PC-3 (cell line): ENCODE results near the gene WIPF1. TPM values are rescaled to one million over a fixed set of nuclear protein-coding genes. Genes with fewer than 3 reads are reported as not detected.

Experiments used
- ATAC-seq: fragments of 200-7000 bp; cut with Tn5 transposase; 2 replicates; pipeline ENCODE4 v1.9.1; 2020; ENCODE audit warnings: mild to moderate bottlenecking, moderate library complexity
- BruUV-seq: library from RNA; stranded (reverse); fragments of 400-500 nt; replicated peaks from 2 replicates; lab custom pipeline; 2021; lab: Mats Ljungman, UMichigan
- CTCF ChIA-PET: fragments of 300-600 bp; sonication (Branson Sonifier 250); formaldehyde crosslinking; loops from one replicate; lab custom pipeline; 2022; ENCODE audit warnings: antibody characterized with exemption; lab: Charles Lee
- POLR2A ChIA-PET: fragments of 300-600 bp; sonication (Branson Sonifier 250); formaldehyde crosslinking; loops from one replicate; lab custom pipeline; 2022; ENCODE audit warnings: antibody characterized with exemption; ENCODE audit not compliant: unreplicated experiment; lab: Charles Lee
- DNase-seq: peaks from one replicate; pipeline ENCODE4 v3.0.0-alpha.2; 2015
- H2AFZ ChIP-seq: fragments of 300-600 bp; sonication (generic); 2 replicates; pipeline ENCODE4 v1.6.0; 2016; ENCODE audit warnings: antibody characterized with exemption, low read length
- H3F3A ChIP-seq: fragments of 300-600 bp; sonication (generic); one replicate; pipeline ENCODE4 v1.6.0; 2017; ENCODE audit warnings: antibody characterized with exemption, low read length, control low read depth, mild to moderate bottlenecking; ENCODE audit not compliant: unreplicated experiment
- H3K27ac ChIP-seq: fragments of 300-600 bp; sonication (generic); 2 replicates; pipeline ENCODE4 v1.5.1; 2016; ENCODE audit warnings: mild to moderate bottlenecking, low read length
- H3K27me3 ChIP-seq: fragments of 300-600 bp; sonication (generic); 2 replicates; pipeline ENCODE4 v1.6.1; 2016; ENCODE audit warnings: low read length, mixed read lengths
- H3K36me3 ChIP-seq: fragments of 300-600 bp; sonication (generic); 2 replicates; pipeline ENCODE4 v1.6.1; 2016; ENCODE audit warnings: low read depth, mixed run types, low read length, mixed read lengths
- H3K4me1 ChIP-seq: fragments of 300-600 bp; sonication (generic); 2 replicates; pipeline ENCODE4 v1.5.1; 2016; ENCODE audit warnings: low read length; ENCODE audit not compliant: insufficient read depth
- H3K4me2 ChIP-seq: fragments of 300-600 bp; sonication (generic); 2 replicates; pipeline ENCODE4 v1.6.0; 2016; ENCODE audit warnings: low read length
- H3K4me3 ChIP-seq: fragments of 300-600 bp; sonication (generic); 2 replicates; pipeline ENCODE4 v1.5.1; 2016; ENCODE audit warnings: mild to moderate bottlenecking, low read length, mixed read lengths
- H3K79me2 ChIP-seq: fragments of 300-600 bp; sonication (generic); 2 replicates; pipeline ENCODE4 v1.6.1; 2017; ENCODE audit warnings: low read length, mixed read lengths
- H3K9ac ChIP-seq: fragments of 300-600 bp; sonication (generic); 2 replicates; pipeline ENCODE4 v1.6.0; 2016; ENCODE audit warnings: mild to moderate bottlenecking, low read length
- H3K9me2 ChIP-seq: fragments of 300-600 bp; sonication (generic); replicated peaks from 2 replicates; pipeline ENCODE4 v1.6.1; 2016; ENCODE audit warnings: mixed run types, low read length, mixed read lengths
- H3K9me3 ChIP-seq: fragments of 300-600 bp; sonication (generic); 2 replicates; pipeline ENCODE4 v1.6.1; 2016; ENCODE audit warnings: low read length, mixed read lengths
- H4K20me1 ChIP-seq: fragments of 300-600 bp; sonication (generic); 2 replicates; pipeline ENCODE4 v1.6.1; 2016; ENCODE audit warnings: low read length, mixed read lengths
- EZH2 ChIP-seq: fragments of 300-600 bp; sonication (generic); IDR thresholded peaks from one replicate; pipeline ENCODE4 v1.6.1; 2017; ENCODE audit warnings: antibody characterized with exemption, mild to moderate bottlenecking, low read length; ENCODE audit not compliant: unreplicated experiment
- EZH2phosphoT487 ChIP-seq: fragments of 300-600 bp; sonication (generic); IDR thresholded peaks from 2 replicates; pipeline ENCODE4 v1.6.1; 2018; ENCODE audit warnings: mild to moderate bottlenecking, antibody characterized with exemption, low read length, borderline replicate concordance
- intact Hi-C: fragments of 100-400 bp; cut with micrococcal nuclease; formaldehyde crosslinking; loops from 2 replicates; pipeline ENCODE4 v1.9.0; 2023
- total RNA-seq: library from RNA; depleted of rRNA; stranded (reverse); fragments of >200 nt; gene quantifications from 2 replicates; pipeline ENCODE4 v1.2.3, GENCODE V29; 2014
- TF ChIP-seq, protein P1 (sequence below): fragments of 300-600 bp; sonication (generic); conservative IDR thresholded peaks from 2 replicates; pipeline ENCODE4 v1.5.1; 2017; ENCODE audit warnings: antibody characterized with exemption, low read depth, mild to moderate bottlenecking, low read length

The WIPF1 gene
- total RNA-seq, 1 experiment from 2014 or later: 0.29 TPM

DNA sequence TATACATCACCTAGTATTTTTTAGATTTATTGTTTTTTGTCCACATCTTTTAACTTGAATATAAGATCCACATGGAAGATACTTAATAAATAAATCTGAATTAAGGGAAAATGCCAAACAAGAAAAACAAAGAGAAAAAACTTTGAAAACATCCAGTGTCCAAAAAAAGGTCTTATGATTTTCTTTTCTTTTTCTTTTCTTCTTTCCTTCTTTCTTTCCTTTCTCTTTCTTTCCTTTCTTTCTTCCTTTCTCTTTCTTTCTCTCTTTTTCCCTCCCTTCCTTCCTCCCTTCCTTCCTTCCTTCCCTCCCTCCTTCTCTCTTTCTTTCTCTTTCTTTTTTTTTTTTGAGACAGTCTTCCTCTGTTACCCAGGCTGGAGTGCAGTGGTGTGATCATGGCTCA lies 29.6 kb upstream of the WIPF1 start:
- H3K9ac ChIP-seq: no peak overlapping the region
- H3K27me3 ChIP-seq: 0 out of 2 replicates have a peak, but pooled peaks cover 7% of the 10 kb centered on the region
- no peak overlapping the region for H3K4me2 ChIP-seq
- no TSS peak for BruUV-seq
- H3K79me2 ChIP-seq: no peaks in the 10 kb centered on the region
- ATAC-seq (no peak), DNase-seq (no peak)
- no peak overlapping the region for H3K4me3 ChIP-seq
- H3K4me1 ChIP-seq: no peaks in the 10 kb centered on the region
- H2AFZ ChIP-seq: no peak overlapping the region
- no peaks in the 10 kb centered on the region for H3K9me3 ChIP-seq
- H4K20me1 ChIP-seq: no peaks in the 10 kb centered on the region
- no peaks in the 10 kb centered on the region for H3K36me3 ChIP-seq
- no peak overlapping the region for H3K27ac ChIP-seq
- intact Hi-C loops: no loop called here
- CTCF ChIA-PET: no interaction called here
- H3F3A ChIP-seq: no peaks in the 10 kb centered on the region
- POLR2A ChIA-PET: no interaction called here
- TF ChIP-seq EZH2: no peak
- TF ChIP-seq, protein P1, sequence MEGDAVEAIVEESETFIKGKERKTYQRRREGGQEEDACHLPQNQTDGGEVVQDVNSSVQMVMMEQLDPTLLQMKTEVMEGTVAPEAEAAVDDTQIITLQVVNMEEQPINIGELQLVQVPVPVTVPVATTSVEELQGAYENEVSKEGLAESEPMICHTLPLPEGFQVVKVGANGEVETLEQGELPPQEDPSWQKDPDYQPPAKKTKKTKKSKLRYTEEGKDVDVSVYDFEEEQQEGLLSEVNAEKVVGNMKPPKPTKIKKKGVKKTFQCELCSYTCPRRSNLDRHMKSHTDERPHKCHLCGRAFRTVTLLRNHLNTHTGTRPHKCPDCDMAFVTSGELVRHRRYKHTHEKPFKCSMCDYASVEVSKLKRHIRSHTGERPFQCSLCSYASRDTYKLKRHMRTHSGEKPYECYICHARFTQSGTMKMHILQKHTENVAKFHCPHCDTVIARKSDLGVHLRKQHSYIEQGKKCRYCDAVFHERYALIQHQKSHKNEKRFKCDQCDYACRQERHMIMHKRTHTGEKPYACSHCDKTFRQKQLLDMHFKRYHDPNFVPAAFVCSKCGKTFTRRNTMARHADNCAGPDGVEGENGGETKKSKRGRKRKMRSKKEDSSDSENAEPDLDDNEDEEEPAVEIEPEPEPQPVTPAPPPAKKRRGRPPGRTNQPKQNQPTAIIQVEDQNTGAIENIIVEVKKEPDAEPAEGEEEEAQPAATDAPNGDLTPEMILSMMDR: no peak
- TF ChIP-seq EZH2phosphoT487: no peak
- H3K9me2 ChIP-seq: no peaks in the 10 kb centered on the region

DNA sequence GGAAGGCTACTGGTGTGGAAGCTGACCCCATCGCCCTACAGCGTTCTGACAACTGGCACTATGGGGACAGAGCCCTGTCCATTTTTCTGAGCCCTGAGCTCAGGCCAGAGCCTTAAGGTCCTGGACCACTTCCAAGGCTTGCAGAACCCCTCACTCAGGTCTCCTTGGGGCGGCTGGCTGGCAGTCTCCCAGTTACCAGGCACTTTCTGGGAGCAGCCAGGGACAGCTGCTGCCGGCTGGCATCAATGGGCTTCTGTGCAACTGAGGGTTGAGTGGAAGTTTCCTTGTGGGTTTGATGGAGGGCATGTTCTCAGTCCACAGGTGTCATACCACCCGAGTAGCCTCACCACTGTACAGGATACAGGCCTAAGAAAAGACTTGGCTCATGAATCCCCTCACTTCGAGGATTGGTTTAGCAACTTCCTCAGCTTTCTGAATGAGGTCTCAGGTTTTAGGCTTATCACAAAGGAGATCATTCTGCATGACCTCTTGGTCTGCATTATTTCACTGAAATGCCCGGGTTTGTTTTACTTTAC lies 27.4 kb upstream of the WIPF1 start:
- H2AFZ ChIP-seq: no peak overlapping the region
- H3F3A ChIP-seq: no peaks in the 10 kb centered on the region
- ChIA-PET POLR2A (no interaction called here), CTCF (no interaction called here)
- H3K27me3 ChIP-seq: 0 out of 2 replicates have a peak, but pooled peaks cover 7% of the 10 kb centered on the region
- BruUV-seq: no TSS peak
- intact Hi-C loops: no loop called here
- no peaks in the 10 kb centered on the region for H4K20me1 ChIP-seq
- H3K27ac ChIP-seq: no peak overlapping the region
- TF ChIP-seq, protein P1: no peak
- TF ChIP-seq EZH2 (no peak), EZH2phosphoT487 (no peak)
- H3K4me2 ChIP-seq: no peak overlapping the region
- H3K36me3 ChIP-seq: no peaks in the 10 kb centered on the region
- H3K4me1 ChIP-seq: no peaks in the 10 kb centered on the region
- DNase-seq: no peak
- H3K9ac ChIP-seq: no peak overlapping the region
- no peaks in the 10 kb centered on the region for H3K79me2 ChIP-seq
- H3K4me3 ChIP-seq: no peak overlapping the region
- no peak for ATAC-seq
- H3K9me3 ChIP-seq: no peaks in the 10 kb centered on the region
- H3K9me2 ChIP-seq: no peaks in the 10 kb centered on the region

DNA sequence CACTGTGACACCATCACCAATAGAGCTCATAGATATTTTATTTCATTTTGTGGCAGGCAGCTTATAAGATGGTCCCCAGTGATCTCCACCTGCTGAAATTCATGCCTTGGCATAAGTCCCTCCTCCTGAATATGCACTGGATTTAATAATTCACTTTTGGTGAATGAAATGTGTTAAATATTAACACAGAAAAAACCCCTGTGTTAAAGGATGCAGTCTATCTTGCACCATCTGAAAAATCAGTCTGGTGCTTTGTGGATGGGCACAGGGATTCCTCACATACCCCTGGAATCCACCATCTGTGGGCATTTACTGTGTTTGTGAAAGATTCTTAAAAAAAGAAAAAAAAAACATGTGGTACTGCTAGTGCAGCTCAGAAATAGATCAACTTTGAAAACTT lies 26.1 kb upstream of the WIPF1 start:
- Histone ChIP-seq H3K9ac (no peak overlapping the region), H3K27ac (no peak overlapping the region), H3K9me2 (no peaks in the 10 kb centered on the region), H3K4me3 (no peak overlapping the region), H3K9me3 (no peaks in the 10 kb centered on the region), H3K4me2 (no peak overlapping the region), H4K20me1 (no peaks in the 10 kb centered on the region), H3K4me1 (no peaks in the 10 kb centered on the region), H3K79me2 (no peaks in the 10 kb centered on the region), H3K27me3 (0 out of 2 replicates have a peak, but pooled peaks cover 7% of the 10 kb centered on the region), H3F3A (no peaks in the 10 kb centered on the region), H3K36me3 (no peaks in the 10 kb centered on the region), H2AFZ (no peak overlapping the region)
- ATAC-seq (no peak), DNase-seq (no peak)
- TF ChIP-seq EZH2phosphoT487 (no peak), EZH2 (no peak)
- TF ChIP-seq, protein P1: no peak
- CTCF ChIA-PET: no interaction called here
- intact Hi-C loops: no loop called here
- POLR2A ChIA-PET: no interaction called here
- no TSS peak for BruUV-seq
